ENCODE measurements around the gene CMTM8.

Gene CMTM8

DNA sequence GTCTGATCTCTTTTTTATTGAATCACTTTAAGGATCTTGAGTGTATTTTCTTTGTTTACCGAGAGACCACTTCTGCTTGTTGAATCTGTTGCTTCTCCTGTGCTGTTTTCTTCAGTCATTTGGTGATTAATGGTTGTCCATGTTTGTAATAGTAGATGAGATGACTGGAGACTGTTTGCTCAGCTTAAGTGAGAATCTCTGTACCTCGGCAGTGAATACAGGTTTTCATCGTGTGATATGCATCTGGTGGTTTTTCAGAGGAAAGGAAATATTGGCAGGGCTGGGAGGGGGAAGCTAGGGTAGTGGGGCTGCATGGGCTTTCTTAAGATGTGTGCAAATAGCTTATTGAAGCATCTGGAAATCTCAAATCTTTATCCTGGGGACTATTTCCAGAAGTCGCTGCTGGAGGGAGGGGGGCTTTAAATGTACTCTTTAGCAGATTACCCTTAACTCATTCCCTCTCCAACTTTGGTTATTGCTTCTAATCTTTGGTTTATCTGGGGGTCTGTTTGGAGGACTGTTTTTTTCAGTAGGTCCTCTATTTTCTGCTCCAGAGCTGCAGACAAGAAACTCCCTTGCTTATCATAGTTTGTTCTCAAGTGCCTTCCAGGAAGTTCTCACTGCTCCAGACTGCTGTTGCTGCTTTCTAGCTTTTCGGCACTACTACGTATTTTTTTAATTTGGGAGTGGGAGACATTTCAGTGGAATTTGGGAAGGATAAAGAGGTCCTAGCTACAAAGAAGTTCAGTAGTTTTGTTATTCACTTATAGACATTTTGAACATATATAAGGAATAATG is 19.4 kb downstream of the CMTM8 start:
- H3K4me1 ChIP-seq (ENCODE audit: control insufficient read depth, insufficient read depth, low read length): no peaks in the 10 kb centered on the region
- no peak overlapping the region for H3K9ac ChIP-seq (ENCODE audit: low read length)
- H3K27ac ChIP-seq (ENCODE audit: low read depth, low read length): no peak overlapping the region
- no peaks in the 10 kb centered on the region for H3K27me3 ChIP-seq (ENCODE audit: control insufficient read depth, insufficient read depth, low read length)
- H3K36me3 ChIP-seq (ENCODE audit: control insufficient read depth, insufficient read depth, low read length): no peaks in the 10 kb centered on the region
- H3K4me3 ChIP-seq (ENCODE audit: low read length): no peak overlapping the region

- Histone ChIP-seq H3K4me3 (ENCODE audit: low read length) (no peak overlapping the region), H3K36me3 (ENCODE audit: control insufficient read depth, insufficient read depth, low read length) (no peaks in the 10 kb centered on the region), H3K4me1 (ENCODE audit: control insufficient read depth, insufficient read depth, low read length) (no peaks in the 10 kb centered on the region), H3K27me3 (ENCODE audit: control insufficient read depth, insufficient read depth, low read length) (no peaks in the 10 kb centered on the region), H3K9ac (ENCODE audit: low read length) (no peak overlapping the region), H3K27ac (ENCODE audit: low read depth, low read length) (no peak overlapping the region)
Measured at GRCh38 chr3:32258869-32259268, 20.4 kb downstream of the CMTM8 start.

- Histone ChIP-seq H3K27me3 (ENCODE audit: control insufficient read depth, insufficient read depth, low read length) (no peaks in the 10 kb centered on the region), H3K9ac (ENCODE audit: low read length) (no peak overlapping the region), H3K36me3 (ENCODE audit: control insufficient read depth, insufficient read depth, low read length) (no peaks in the 10 kb centered on the region), H3K27ac (ENCODE audit: low read depth, low read length) (no peak overlapping the region), H3K4me3 (ENCODE audit: low read length) (no peak overlapping the region), H3K4me1 (ENCODE audit: control insufficient read depth, insufficient read depth, low read length) (no peaks in the 10 kb centered on the region)
Measured at GRCh38 chr3:32261545-32261944, 23.1 kb downstream of the CMTM8 start.

DNA sequence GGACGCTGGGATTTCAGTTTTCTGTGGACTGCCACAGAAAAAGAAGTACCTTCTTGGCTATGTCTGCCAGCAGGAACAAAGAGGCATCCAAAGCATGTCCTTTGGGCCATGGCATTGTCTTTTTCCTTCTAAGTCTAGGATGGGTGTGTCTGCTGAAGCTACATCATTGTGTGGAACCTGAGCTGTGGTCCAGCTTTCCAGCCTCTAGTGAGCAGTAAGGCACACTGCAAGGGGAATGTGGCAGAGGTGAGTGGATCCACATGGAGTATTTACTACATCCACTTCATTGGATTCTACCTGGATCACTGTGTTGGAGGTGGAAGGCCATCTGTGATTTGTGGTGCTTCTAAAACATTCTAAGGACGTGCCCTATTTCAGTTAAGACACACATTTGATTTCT is 23.7 kb downstream of the CMTM8 start:
- H3K36me3 ChIP-seq (ENCODE audit: control insufficient read depth, insufficient read depth, low read length): no peaks in the 10 kb centered on the region
- H3K27ac ChIP-seq (ENCODE audit: low read depth, low read length): no peak overlapping the region
- H3K27me3 ChIP-seq (ENCODE audit: control insufficient read depth, insufficient read depth, low read length): no peaks in the 10 kb centered on the region
- no peak overlapping the region for H3K9ac ChIP-seq (ENCODE audit: low read length)
- H3K4me3 ChIP-seq (ENCODE audit: low read length): no peak overlapping the region
- no peaks in the 10 kb centered on the region for H3K4me1 ChIP-seq (ENCODE audit: control insufficient read depth, insufficient read depth, low read length)

DNA sequence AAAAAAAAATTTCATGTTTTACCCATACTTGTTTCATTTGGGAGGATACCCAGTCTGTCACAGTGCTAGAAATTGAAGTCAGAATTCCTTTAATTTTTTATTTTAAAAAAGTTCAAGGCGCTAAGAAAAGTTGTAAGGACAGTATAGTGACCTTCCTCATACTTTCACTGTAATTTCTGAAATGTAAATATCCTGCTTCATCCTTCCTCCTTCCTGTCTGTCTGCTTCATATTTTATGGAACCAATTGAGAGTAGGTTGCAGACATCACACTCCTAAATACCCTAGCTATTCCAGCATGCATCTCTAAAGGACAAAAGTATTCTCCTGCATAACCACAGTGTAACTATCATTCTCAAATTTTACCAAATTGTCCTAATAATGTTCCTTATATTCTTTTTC is 35.8 kb downstream of the CMTM8 start:
- Histone ChIP-seq H3K4me1 (ENCODE audit: control insufficient read depth, insufficient read depth, low read length) (no peaks in the 10 kb centered on the region), H3K9ac (ENCODE audit: low read length) (no peak overlapping the region), H3K4me3 (ENCODE audit: low read length) (no peak overlapping the region), H3K36me3 (ENCODE audit: control insufficient read depth, insufficient read depth, low read length) (no peaks in the 10 kb centered on the region), H3K27me3 (ENCODE audit: control insufficient read depth, insufficient read depth, low read length) (no peaks in the 10 kb centered on the region), H3K27ac (ENCODE audit: low read depth, low read length) (no peak overlapping the region)

GRCh38 chr3:32275506-32275905 is 37.0 kb downstream of the CMTM8 start:
- H3K27ac ChIP-seq (ENCODE audit: low read depth, low read length): no peak overlapping the region
- H3K27me3 ChIP-seq (ENCODE audit: control insufficient read depth, insufficient read depth, low read length): no peaks in the 10 kb centered on the region
- no peak overlapping the region for H3K9ac ChIP-seq (ENCODE audit: low read length)
- H3K4me1 ChIP-seq (ENCODE audit: control insufficient read depth, insufficient read depth, low read length): no peaks in the 10 kb centered on the region
- no peaks in the 10 kb centered on the region for H3K36me3 ChIP-seq (ENCODE audit: control insufficient read depth, insufficient read depth, low read length)
- no peak overlapping the region for H3K4me3 ChIP-seq (ENCODE audit: low read length)

DNA sequence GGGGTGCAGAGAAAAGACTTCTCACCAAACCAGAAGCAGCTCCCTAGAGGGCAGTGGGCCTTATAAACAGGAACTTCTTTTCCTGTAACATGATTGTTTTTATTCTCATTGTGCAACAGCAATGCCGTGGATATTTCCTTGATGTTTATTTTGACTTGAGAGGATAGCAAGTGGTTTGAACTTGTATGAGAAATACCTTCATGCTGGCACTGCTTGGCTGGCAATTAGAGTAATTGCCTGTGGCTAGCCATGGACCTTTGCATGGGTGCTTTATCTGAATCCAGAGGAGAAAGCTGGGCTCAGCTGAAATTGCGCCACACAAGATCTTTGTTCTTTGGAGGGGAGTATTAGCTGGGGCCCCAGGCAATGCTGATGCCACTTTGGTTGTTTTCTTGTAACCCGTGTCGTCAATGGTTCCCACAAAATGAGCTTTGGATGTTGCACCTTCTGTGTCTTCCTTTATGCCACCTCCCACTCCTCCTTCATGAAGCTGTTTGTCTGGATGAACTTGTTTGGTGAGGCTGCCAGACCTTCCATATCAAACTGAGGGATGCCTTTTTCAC is 37.9 kb downstream of the CMTM8 start:
- H3K27me3 ChIP-seq (ENCODE audit: control insufficient read depth, insufficient read depth, low read length): no peaks in the 10 kb centered on the region
- H3K36me3 ChIP-seq (ENCODE audit: control insufficient read depth, insufficient read depth, low read length): no peaks in the 10 kb centered on the region
- no peak overlapping the region for H3K4me3 ChIP-seq (ENCODE audit: low read length)
- H3K27ac ChIP-seq (ENCODE audit: low read depth, low read length): no peak overlapping the region
- H3K9ac ChIP-seq (ENCODE audit: low read length): no peak overlapping the region
- no peaks in the 10 kb centered on the region for H3K4me1 ChIP-seq (ENCODE audit: control insufficient read depth, insufficient read depth, low read length)

DNA sequence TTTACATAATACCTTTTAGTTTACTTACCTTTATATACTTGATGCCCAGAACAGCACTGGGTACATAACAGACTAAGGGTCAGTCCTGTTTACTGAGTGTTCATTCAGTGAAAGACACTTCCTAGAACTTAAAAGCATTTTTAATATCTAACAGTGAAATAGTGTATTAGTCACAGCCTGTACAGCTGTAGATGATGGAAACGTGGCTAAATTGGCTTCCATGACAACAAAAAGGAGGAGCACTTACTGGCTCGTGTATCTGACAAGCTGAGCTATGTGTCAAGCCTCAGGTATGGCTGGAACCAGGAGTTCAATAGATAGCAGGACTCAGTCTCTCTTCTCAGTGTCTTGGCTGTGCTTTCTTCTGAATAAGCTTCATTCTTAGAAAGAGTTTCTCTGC is 40.2 kb downstream of the CMTM8 start:
- no peak overlapping the region for H3K4me3 ChIP-seq (ENCODE audit: low read length)
- no peaks in the 10 kb centered on the region for H3K4me1 ChIP-seq (ENCODE audit: control insufficient read depth, insufficient read depth, low read length)
- H3K27me3 ChIP-seq (ENCODE audit: control insufficient read depth, insufficient read depth, low read length): no peaks in the 10 kb centered on the region
- H3K9ac ChIP-seq (ENCODE audit: low read length): no peak overlapping the region
- no peak overlapping the region for H3K27ac ChIP-seq (ENCODE audit: low read depth, low read length)
- H3K36me3 ChIP-seq (ENCODE audit: control insufficient read depth, insufficient read depth, low read length): no peaks in the 10 kb centered on the region

GRCh38 chr3:32280262-32280910 is 41.9 kb downstream of the CMTM8 start:
- no peaks in the 10 kb centered on the region for H3K27me3 ChIP-seq (ENCODE audit: control insufficient read depth, insufficient read depth, low read length)
- no peak overlapping the region for H3K4me3 ChIP-seq (ENCODE audit: low read length)
- no peak overlapping the region for H3K27ac ChIP-seq (ENCODE audit: low read depth, low read length)
- no peaks in the 10 kb centered on the region for H3K4me1 ChIP-seq (ENCODE audit: control insufficient read depth, insufficient read depth, low read length)
- no peak overlapping the region for H3K9ac ChIP-seq (ENCODE audit: low read length)
- H3K36me3 ChIP-seq (ENCODE audit: control insufficient read depth, insufficient read depth, low read length): no peaks in the 10 kb centered on the region

DNA sequence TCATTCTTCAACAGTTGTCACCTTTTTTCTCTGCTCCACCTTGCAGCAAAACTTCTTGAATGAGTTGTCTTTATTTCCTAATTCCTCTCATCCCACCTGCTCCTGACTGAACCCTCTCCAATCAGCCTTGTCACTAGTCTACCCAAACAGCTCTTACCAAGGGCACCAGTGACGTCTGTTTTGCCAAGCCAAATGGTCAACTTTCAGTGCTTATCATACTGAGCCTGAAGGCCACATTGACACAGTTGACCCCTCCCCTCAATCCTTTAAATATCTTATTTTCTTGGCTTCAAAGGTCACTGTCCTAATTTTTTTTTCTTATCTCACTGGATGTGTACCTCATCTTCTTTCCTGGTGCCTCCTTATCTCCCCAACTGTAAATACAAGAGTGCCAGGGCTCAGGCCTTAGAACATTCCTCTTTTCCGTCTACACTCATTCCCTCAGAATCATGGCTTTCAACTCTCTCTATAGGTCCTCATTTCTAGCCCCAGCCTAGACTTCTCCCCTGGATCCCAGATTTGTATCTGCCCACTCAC is 43.2 kb downstream of the CMTM8 start:
- no peak overlapping the region for H3K4me3 ChIP-seq (ENCODE audit: low read length)
- no peak overlapping the region for H3K27ac ChIP-seq (ENCODE audit: low read depth, low read length)
- H3K36me3 ChIP-seq (ENCODE audit: control insufficient read depth, insufficient read depth, low read length): no peaks in the 10 kb centered on the region
- no peak overlapping the region for H3K9ac ChIP-seq (ENCODE audit: low read length)
- H3K4me1 ChIP-seq (ENCODE audit: control insufficient read depth, insufficient read depth, low read length): no peaks in the 10 kb centered on the region
- no peaks in the 10 kb centered on the region for H3K27me3 ChIP-seq (ENCODE audit: control insufficient read depth, insufficient read depth, low read length)

DNA sequence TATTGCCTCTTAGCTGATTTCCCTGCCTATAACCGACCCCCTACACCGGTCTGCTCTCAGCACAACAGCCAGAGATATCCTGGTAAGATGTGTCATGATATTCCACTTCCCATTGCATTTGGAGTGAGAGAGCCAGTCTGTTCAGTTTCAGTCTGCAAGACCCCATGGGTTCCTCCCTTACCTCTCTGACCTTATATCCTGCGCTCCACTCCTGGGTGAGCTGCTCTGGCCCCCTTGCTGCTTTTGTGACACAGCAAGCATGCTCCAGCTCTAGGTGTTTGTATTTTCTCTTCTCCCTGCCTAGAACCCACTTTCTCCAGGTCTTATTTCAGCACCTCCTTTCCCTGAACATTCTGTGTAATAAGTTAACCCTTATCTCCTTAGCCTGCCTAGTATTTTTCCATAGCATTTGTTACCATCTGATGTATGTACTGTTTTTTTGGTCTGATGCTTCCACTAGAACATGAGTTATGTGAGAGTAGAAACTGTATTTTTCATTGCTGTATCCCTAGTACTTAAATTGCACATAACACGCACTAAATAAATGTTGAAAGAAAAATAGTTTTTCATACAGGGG is 44.2 kb downstream of the CMTM8 start:
- Histone ChIP-seq H3K27me3 (ENCODE audit: control insufficient read depth, insufficient read depth, low read length) (no peaks in the 10 kb centered on the region), H3K4me1 (ENCODE audit: control insufficient read depth, insufficient read depth, low read length) (no peaks in the 10 kb centered on the region), H3K9ac (ENCODE audit: low read length) (no peak overlapping the region), H3K36me3 (ENCODE audit: control insufficient read depth, insufficient read depth, low read length) (no peaks in the 10 kb centered on the region), H3K27ac (ENCODE audit: low read depth, low read length) (no peak overlapping the region), H3K4me3 (ENCODE audit: low read length) (no peak overlapping the region)

DNA sequence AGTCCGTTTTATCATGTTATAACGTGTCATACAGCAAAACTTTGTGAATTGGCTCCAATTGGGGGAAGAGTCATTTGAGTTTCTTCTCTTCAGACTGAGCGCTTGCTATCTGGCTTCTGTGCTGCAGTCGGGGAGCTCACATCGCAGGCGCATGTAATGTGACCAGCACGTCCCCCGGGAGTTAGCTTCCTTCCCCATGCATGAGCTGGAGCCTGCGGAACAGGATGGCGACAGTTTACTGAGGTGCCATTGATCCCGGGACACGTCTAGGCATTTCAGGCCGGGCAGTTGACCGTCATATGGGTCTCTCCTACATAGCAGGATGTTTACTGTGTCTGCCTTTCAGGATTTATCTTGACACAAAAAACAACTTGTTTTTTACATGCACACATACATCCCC is 44.8 kb downstream of the CMTM8 start:
- no peaks in the 10 kb centered on the region for H3K36me3 ChIP-seq (ENCODE audit: control insufficient read depth, insufficient read depth, low read length)
- no peak overlapping the region for H3K27ac ChIP-seq (ENCODE audit: low read depth, low read length)
- H3K9ac ChIP-seq (ENCODE audit: low read length): no peak overlapping the region
- no peak overlapping the region for H3K4me3 ChIP-seq (ENCODE audit: low read length)
- no peaks in the 10 kb centered on the region for H3K4me1 ChIP-seq (ENCODE audit: control insufficient read depth, insufficient read depth, low read length)
- no peaks in the 10 kb centered on the region for H3K27me3 ChIP-seq (ENCODE audit: control insufficient read depth, insufficient read depth, low read length)
